GM18511 (cell line): Measurements from ENCODE around the gene TRIM47.
A peak's percentile ranks its signal among the peaks of the same experiment; 100 is the strongest.

ENCODE experiments used
- ATAC-seq: cut with Tn5 transposase; IDR thresholded peaks from one replicate; pipeline ENCODE4 v1.9.1; 2021; ENCODE audit warnings: mild to moderate bottlenecking, moderate library complexity; ENCODE audit not compliant: unreplicated experiment

TRIM47 gene

DNA sequence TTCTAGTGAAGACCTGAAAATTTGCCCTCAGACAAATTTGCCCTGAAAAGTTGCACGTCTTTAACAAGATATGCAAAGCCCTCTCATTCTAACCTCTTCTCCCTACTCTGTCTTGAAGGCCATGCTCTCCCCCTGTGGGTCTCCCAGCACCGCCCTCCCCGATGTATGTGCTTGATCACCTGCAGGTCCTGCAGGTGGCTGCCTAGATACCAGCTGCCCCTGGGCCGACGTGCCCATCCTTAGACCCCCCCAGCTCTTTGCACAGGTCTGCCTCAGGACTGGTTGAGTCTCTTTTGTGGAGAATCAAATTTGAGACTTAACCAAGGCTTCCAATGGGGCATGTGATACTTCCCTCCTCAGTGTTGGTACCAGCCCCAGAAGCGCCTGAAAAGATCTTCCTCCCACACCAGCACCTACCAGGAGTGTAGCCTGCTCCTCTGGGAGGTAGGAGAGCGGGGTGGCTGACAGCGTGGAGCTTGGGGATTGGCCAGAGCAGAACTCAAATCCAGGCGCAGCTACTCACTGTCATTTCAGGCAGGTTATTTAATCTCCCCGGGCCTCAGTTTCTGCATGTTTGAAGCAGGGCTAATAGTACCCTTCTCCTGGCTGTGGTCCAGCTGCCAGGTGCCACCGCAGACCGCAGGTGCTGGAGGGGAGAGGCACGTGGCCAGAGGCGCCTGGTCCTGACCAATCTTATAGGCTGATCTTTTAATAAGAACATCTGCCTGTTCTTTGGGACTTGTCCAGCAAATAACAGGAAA is 30.9 kb upstream of the TRIM47 start:
- no peak for ATAC-seq

DNA sequence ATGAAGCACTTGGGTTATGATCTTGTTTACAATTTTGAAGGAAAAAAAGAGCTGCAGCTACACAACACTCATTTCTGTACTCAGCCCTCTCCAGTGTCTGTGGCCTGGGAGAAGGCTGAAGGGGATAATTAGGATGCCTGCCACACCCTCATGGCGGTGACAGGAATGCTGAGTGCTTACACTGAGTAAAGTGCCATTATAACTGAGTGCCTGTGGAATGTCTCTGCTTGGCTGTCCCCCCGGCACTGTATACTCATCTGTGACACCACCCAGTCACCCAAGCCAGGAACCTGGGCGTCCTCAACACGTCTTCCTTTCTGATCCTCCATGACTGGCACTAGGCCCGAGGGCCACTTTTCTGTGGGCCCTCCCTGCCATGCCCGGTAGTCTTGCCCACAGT is 29.8 kb upstream of the TRIM47 start:
- ATAC-seq, result no peak

DNA sequence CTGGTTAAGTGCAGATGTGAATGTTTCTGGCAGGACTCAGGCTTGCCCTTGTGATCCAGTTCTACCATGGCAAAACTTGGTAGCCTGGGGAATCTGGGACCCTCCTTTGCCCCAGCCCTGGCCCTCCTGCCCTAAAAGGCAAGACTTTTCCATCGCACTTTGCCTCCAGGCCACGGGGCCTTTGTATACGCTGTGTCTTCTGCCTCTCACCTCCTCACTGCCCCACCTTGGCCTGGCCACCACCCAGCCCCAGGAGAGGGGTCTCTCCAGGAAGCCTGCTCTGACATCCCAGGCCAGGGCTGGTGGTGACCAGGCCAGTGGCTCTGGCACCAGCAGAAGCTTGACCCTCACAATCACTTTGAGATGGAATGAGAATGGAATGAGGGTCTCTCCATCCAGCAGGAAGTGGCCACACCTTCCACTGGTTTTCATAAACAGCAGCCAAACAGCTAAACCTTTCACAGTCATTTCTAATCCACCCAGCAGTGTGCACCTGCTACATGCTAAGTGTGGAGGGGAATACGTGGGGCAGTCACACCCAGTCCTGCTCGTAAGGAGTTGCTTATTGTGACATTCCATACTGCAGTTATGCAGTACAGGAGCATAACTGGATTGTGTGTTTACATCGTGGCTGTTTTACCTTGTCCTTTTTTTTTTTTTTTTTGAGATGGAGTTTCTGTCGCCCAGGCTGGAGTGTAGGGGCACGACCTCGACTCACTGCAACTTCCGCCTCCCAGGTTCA is 27.9 kb upstream of the TRIM47 start:
- no peak for ATAC-seq

DNA sequence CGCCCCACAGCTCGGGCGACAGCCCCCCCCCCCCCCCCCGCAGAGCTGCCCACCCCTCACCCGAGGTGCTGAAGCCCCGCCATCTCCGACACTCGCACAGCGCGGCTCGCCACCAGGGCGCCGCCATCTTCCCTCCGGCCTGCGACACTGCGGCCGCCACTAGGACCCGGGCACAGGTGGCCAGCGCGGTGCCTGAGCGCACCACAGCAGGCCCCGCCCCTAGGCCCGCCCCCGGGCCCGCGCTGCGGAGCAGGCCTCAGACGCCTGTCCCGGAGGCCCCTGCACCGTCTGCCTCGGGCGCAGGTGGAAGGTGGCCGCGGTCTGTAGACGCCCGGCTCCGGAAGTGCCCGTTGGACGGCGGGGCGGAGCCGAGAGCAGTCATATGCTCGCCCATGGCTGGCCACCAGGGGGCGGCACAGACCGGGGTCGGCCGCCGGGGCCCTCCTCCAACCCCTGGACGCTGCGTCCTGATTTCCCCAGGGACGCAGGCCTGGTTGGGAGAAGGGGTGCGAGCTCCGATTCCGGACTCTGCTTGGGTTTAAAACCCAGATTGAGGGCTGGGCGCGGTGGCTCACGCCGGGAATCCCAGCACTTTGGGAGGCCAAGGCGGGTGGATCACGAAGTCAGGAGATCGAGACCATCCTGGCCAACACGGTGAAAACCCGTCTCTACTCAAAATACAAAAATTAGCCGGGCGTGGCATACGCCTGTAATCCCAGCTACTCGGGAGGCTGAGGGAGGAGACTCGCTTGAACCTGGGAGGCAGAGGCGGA is 26.6 kb upstream of the TRIM47 start, which contains the start of gene MRPL38:
TSS of gene MRPL38 (minus strand) at position 136 of the 773 bp plus-strand sequence. CDS start at position 127, 9 bp downstream.
- ATAC-seq, result peak; percentile 95

DNA sequence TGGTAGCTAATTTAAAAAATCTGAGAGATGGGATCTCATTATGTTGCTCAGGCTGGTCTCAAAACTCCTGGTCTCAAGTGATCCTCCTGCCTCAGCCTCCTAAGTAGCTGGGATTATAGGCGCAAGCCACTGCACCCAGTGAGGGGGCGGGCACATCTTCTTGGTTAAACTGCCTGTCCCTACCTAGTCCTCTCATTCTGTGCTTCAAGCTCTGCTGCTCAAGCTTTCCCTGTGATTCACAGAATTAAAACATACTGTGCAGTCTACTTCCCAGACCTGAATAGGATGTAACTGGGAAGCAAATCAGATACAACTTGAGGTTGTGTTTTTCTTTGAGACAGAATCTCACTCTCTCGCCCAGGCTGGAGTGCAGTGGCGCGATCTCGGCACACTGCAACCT is 24.0 kb upstream of the TRIM47 start:
- ATAC-seq, result no peak

DNA sequence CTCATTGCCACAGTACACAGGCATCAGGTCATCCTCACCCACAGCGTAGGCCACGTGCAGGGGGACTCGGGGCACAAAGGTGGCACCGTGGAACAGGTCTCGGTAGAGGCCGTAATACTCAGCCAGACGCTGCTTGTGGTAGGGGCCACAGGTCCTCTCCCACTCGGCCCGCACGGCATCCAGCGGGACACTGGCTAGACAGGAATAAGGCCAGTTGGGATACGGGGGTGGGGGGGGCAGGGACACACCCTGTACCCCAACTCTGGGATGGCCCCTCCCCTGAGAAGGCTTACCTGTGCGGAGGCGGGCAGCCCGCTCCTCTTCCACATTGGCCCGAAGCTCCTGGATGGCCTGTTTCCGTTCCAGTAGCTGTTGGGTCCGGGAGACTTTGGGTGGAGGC is 23.3 kb upstream of the TRIM47 start:
- ATAC-seq, result no peak

DNA sequence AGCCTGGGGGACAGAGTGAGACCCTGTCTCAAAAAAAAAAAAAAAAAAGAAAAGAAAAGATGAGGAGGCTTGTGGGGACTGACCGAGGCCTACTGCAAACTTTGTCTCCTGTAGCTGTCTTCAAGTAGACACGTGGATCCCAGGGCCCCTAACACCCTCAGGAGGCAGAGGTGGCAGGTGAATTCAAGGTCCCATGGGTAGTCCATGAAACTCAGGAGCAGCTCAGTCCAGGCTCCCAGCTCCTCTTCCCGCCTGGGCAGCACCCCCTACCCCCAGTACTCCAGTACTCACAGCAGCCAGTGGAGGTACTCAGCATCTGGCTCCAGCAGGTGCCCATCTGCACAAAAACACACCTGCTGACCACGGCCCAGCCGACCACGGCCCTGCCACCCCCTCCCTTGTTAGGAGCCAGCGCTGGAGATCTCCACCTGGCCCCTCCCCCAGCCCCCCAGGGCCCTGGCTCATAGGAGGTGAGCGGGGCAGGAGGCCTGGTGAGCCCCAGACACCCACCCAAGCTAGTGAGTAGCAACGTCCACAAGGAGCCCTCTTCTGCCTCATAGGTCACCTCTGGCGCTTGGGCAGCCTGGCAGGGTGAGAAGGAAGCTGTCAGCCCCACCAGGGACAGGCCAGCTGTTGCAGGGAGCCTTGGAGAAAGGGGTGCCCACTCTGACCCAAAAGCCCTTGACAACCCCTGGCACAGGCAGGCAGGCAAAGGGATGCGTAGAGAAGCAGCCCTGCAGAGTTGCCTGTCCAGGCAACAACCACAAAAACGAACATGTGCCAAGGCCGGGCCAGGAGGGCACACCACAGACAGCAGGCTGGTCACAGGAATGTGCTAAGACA is 22.5 kb upstream of the TRIM47 start:
- no peak for ATAC-seq

DNA sequence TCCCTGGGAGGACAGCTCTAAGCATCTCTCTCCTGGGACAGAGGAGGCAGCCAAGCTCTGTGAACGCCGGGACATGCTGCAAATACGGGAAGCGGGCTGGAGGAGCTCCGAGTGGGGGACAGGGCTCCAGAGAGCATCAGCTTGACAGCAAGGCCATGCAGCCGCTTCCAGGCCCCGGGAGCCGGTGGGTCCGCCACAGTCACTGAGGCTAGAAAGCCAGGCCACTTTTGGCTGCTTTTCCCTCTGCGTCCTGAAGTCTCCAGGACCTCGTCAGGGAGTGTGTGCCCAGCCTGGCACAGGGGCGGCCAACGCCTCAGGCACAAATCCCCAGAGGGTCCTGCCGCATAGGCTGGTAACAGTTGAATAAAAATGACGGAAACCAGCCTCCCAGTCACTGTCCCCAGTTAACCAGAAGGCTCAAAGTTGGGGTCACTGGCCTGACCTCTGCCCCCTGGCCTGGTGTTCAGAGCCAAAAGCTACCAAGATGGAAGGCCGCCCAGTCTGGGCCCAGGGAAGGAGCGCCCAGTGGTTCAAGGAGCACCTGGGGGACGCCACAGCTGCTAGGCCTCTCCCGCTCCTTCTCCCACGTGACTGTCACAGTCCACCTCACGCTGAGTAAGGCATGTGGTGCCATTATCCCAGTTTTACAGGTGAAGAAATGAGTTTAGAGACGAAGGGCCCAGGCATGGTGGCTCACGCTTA is 21.5 kb upstream of the TRIM47 start:
- no peak for ATAC-seq

DNA sequence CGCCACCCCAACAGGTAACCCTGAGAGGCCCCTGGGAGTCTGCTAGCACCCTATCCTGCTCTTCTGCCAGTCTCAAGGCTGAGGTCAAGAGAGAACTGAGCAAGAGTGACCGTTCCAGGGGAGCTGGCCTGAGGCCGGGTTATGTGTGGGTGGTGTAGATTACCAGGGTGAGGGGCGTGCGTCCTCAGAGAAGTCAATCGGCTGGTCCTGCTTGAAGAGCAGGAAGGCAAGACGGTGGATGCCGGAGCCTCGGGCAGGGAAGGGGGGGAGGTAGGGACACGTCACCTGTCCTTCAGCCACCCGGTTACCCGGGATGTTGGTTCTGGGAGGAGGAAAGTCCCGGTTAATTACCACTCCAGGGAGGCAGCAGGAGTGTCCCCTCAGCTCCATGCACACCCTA is 21.0 kb upstream of the TRIM47 start:
- ATAC-seq, result no peak

DNA sequence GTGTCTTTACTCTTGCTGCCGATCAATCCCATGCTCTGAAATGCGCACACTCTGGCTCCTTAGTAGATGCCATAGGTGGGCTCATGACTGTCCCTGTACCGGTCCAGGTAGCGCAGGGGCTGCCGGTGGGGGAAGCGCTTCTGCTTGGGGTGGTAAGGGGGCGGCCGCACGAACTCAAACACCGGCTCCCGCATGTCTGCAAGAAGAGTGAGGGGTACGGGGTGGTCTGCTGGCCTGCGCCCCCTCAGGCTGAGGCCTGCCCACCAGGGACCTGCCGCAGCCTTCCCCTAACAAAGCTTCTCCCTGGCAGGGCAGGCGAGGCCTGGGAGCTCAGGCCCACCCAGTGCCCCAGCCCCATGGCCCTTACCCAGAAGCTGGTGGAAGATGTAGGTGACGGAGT is 20.4 kb upstream of the TRIM47 start:
- ATAC-seq, result no peak

DNA sequence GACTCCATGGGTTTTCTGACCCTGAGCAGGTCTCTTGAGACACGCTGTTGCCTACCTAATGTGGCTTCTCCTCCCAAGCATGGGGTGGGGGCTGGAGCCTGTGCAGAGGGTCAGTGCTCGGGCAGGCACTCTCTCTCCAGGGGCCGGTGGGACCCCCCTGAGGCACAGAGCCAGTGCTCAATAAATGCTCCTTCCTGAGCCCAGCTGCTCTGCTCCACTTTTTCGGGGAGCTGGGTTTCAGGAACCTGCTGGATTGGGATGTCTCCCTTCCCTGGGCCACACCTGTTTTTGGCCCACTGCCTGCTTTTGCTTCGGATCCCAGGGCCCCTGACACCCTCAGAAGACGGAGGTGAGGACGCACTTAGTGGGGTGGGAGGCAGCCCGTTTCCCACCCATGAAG is 19.7 kb upstream of the TRIM47 start:
- ATAC-seq, result no peak

DNA sequence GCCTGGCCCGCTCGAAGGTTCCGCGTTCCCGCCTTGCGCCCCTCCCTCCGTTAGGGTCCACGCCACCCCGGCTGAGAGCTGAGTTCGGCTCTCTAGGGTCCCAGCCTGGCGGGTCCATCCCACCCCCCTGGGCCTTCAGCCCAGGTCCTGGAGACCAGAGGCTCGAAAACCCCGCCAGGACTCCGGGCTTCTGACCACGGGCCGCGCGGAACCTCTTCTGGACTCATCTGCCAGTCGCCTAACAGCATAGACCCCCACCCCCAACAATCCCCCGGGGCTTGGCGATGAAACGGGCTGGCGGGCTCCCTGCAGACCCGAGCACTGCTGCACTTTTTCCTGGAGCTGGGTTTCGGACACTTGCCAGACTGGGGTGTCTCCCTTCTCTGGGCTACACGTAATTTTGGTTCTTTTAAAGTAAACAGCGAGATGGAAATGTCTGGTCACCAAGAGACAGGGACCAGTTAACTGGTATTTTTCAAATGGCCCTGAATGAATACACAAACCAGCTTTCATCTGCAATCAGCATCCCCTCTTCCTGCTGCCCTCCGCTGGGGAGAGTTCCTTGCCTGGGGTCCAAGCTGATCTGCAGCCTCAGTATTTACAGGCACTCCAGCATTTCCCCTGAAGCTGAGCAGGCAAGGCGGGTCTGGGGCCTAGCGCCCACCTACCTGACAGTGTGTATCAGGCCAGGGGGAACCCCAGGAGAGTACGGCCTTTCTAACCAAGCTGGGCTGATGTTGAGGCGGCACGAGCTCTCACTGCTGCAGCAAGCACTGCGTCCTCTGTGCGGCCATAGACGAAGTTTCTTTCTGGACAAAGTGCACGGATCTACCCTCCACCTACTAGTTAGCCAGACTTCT is 19.0 kb upstream of the TRIM47 start:
- ATAC-seq, result no peak

DNA sequence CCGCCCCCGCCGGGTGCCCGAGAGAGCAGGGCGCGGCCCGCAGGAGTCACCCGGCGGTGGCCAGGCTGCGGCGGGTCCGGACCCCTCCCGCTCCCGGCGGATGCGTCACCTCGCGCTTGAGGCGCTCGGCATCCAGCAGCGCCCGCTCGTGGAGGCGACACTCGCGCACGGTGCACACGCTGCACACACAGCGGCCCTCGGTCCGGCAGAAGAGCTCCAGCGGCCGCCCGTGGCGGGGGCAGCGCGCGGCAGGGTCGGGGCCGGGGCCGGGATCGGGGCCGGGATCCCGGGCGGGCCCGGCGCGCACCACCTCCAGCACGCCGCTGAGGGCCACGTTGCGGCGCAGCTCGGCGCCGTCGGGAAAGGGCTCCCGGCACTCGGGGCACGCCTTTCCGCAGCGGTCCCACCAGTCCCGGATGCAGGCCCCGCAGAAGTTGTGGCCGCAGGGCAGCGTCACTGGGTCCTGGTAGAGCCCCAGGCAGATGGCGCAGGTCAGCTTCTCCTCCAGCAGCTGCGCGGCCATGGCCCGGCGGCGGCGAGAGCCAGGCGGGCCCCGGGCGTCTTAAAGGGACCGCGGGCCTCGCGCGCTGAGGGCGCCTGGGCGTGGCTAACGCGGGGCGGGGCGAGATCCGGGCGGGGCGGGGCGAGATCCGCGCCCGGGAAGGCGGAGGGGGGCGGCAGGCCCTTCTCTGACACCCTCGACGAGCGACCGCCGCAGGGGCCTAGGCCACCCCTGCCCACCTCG is 18.2 kb upstream of the TRIM47 start, which contains the start of gene TRIM65:
TSS of gene TRIM65 (minus strand) at position 537 of the 745 bp plus-strand sequence. CDS start at position 523, 14 bp downstream.
- ATAC-seq, result peak; percentile 68

DNA sequence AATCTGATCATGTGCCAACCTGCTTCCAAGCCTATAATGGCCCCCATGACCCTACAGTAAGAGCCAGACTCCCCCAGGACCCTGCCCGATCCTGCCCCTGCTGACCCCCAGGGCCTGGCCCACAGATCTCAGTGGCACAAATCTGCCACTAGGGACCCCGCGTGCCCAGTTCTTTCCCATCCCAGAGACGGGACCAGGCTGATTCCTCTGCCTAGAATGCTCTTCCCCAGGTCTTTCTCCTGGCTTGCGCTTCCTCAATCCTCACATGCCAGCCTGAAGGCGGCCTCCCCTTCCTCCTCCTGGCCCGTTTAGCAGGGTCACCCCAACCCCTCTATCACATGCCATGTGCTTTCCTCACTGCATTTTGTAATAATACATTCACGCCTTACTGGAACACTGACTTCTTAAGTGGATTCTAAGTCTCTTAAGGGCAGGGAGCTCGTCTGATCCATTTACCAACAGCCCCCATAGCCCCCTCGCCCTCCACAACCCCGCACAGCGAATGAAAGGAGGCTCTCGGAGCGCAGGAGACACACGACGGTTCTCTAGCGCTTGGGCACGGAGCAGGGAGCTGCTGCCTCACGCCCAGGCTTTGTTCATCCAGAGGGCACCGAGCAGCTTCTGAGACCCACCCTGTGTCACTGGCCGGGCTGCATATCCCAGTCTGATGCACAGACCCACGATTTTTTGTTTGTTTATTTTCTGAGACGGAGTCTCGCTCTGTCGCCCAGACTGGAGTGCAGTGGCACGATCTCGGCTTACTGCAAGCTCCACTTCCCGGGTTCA is 17.2 kb upstream of the TRIM47 start:
- no peak for ATAC-seq

DNA sequence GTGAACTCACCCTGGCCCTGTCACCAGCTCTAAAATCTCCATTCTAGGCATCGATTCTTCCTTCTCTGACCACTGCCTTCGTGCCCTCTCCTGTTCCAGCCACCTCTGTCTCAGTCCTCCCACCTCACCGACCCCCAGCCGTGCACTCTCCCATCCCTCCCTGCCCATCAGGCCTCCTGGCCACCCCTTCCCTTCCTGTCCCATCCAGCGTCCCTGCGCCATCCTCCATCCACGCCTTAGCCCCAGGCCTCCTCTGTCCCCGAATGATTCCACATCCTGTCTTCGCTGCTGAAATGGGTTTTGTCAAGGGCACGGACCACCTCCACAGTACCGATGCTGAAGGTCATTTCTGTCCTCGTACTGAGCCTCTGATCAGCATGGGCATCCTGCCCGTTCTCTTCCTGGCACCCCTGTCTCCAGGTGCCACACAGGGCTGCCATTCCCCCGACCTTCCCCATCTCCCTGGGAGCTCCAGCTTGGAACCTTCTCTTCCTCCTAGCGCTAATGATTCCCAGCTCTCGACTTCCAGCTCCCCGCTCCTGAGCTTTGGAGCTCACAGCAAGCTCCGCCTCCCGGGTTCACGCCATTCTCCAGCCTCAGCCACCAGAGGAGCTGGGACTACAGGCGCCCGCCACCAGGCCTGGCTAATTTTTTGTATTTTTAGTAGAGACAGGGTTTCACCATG is 15.8 kb upstream of the TRIM47 start:
- no peak for ATAC-seq

DNA sequence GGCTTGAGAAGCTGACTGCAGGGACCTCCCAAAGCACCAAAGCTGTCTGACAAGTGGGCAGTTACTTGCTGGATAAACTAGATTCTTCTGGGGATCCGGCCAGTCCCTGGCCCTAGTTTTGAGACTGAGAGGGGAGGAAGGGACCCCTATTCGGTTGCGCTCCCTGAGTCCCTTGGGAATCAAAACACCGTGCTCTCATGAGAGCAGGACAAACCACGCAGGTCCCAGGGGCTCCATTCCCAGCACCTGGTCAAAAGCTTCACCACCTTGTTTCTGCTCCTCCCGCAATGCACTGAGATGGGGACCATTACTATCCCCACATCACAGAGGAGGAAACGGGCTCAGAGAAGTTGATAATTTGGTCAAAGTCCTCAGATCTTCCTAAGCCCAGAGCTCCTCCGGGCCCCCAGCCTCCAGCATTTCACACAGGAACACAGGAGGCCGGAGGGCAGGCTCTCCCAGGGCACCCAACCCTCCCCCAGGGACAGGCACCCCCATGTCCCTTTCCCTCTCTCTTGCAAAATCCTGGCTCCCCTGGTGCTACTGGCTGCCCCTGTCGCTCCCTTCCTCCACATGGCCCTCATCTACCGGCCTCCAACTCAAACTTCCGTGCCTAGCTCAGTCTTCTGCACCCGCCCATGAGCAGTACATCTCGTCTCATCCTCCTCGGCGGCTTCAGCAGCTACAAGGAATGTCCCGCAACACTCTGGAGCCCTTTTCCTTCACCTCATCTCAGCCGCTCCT is 15.1 kb upstream of the TRIM47 start:
- no peak for ATAC-seq
